H1 (cell line): ENCODE data around the gene KRTAP29-1. TPM values are rescaled to one million over a fixed set of nuclear protein-coding genes. Genes with fewer than 3 reads are reported as not detected.

Source experiments
- CBX5 ChIP-seq: fragments of 300-800, 300-1000 bp; sonication (generic); IDR thresholded peaks from 2 replicates; pipeline ENCODE4 v1.7.1; 2016; ENCODE audit warnings: antibody characterized with exemption, low read length, low read depth
- CHD1 ChIP-seq: IDR thresholded peaks from 2 replicates; pipeline ENCODE4 v1.6.1; 2012; ENCODE audit warnings: low read depth, low read length, improper control_type of control experiment
- EGR1 ChIP-seq: IDR thresholded peaks from 2 replicates; pipeline ENCODE4 v1.6.1; 2011; ENCODE audit warnings: low read depth, low read length, borderline replicate concordance
- EZH2 ChIP-seq: fragments of 200-600 bp; sonication (generic); IDR thresholded peaks from 2 replicates; pipeline ENCODE4 v1.7.1; 2012; ENCODE audit warnings: low read depth, mild to moderate bottlenecking, moderate library complexity, low read length, inconsistent platforms; ENCODE audit not compliant: severe bottlenecking
- MAFK ChIP-seq: IDR thresholded peaks from 2 replicates; pipeline ENCODE4 v1.6.1; 2012; ENCODE audit warnings: low read depth, mild to moderate bottlenecking, improper control_type of control experiment, low read length
- SRF ChIP-seq: IDR thresholded peaks from 2 replicates; pipeline ENCODE4 v1.6.1; 2011; ENCODE audit warnings: mild to moderate bottlenecking, low read depth, low read length, moderate library complexity
- TCF12 ChIP-seq: IDR thresholded peaks from 2 replicates; pipeline ENCODE4 v1.6.1; 2011; ENCODE audit warnings: low read depth, mild to moderate bottlenecking, low read length
- polyA plus RNA-seq, 7 experiments: library from polyadenylated mRNA; depleted of rRNA in 3 of 7; stranded (reverse) in 5 of 7; unstranded in 2 of 7; fragments of >200 nt in 5 of 7; fragments of 200-250 nt in 2 of 7; gene quantifications; 1 replicate in 5 of 7; 2 replicates in 1 of 7; 4 replicates in 1 of 7; pipeline versions ENCODE4 v1.2.1 to v1.2.3, GENCODE V29; 2011 to 2013; ENCODE audit warnings: missing spikeins in 2 of 7, mixed read lengths in 2 of 7
- total RNA-seq: library from RNA; stranded (reverse); fragmentation: NEBNext Ultra II Directional; extraction: Animal tissue kit (Norgen Biotek cat#: 25700); gene quantifications from 2 replicates; pipeline ENCODE4 v1.2.1, GENCODE V29; 2021

KRTAP29-1 gene
- total and polyA plus RNA-seq, 2 of the 8 experiments (the other 6 are each of a cell fraction or from before 2014, with no cell fraction given), result not detected

DNA sequence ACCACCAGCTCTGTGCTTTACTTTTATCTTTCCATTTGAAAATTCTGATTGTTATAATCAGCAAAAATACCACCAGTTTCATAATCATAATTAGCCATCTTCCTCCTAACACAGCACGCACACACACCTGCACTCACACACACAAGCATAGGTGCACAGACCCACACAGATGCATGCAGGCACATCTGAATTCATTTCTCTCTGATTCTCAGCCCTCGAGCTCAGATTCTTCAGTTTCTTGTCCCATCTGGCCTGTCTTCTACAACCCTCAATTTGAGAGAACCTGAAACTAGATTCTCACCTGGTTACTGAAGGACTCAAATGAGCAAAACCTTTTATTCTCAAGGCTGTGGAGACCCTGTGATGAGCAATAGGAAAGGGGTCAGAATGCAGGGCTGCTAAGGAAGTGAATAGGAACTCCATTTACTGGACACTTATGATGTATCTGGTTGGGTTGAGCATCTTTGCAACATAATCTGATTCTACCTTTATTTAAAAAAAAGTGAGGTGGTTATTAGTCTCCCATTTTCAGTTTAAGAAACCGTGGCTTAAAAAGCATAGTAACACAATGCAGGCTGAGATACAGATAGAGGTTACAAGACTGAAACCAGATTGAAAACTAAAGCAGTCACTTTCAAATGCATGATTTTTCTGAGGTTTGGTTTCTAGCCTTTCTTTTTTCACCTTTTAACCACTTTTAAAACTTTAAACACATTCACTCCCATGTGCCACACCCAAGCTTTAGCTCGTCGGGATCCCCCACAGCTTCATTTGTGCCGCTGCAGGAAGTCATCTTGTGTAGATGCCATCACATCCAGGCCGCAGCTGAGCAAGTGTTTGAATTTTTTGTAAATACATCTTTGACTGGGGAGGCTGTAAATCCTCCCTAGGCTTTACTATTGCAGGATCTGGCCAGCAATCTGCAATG, 38.5 kb upstream of the KRTAP29-1 start (continued):
- TF ChIP-seq CHD1, result no peak
- TF ChIP-seq TCF12, result no peak
- no peak for TF ChIP-seq CBX5
- no peak for TF ChIP-seq MAFK
- no peak for TF ChIP-seq EGR1
- TF ChIP-seq EZH2, result no peak
- TF ChIP-seq SRF, result no peak
